Vagina (tissue), 2 donors: ENCODE results near the gene MINDY4. TPM values are rescaled to one million over a fixed set of nuclear protein-coding genes. Genes with fewer than 3 reads are reported as not detected.

Experiments
- DNase-seq, 2 donors: peaks; one replicate each; pipeline ENCODE4 v3.0.0-alpha.2; 2017; ENCODE audit errors: extremely low spot score in 2 of 2
- H3K27ac ChIP-seq: fragments of 200-600 bp; sonication (generic); one replicate; pipeline ENCODE4 v1.5.1; 2019
- H3K27me3 ChIP-seq: fragments of 200-600 bp; sonication (generic); one replicate; pipeline ENCODE4 v1.5.1; 2019
- H3K36me3 ChIP-seq, 2 donors: fragments of 200-600 bp; sonication (generic); one replicate each; pipeline ENCODE4 v1.5.1; 2017 to 2019
- H3K4me1 ChIP-seq: fragments of 200-600 bp; sonication (generic); one replicate; pipeline ENCODE4 v1.5.1; 2019
- H3K4me3 ChIP-seq, 2 donors: fragments of 200-600 bp; sonication (generic); 1 replicate in 1 of 2; 2 replicates in 1 of 2; pipeline ENCODE4 v1.5.1; 2016 to 2019
- H3K9me3 ChIP-seq: fragments of 200-600 bp; sonication (generic); one replicate; pipeline ENCODE4 v1.5.1; 2019
- POLR2A ChIP-seq, 2 donors: fragments of 450-650 bp; IDR thresholded peaks; one replicate each; pipeline ENCODE4 v1.6.1; 2017; ENCODE audit warnings: antibody characterized with exemption in 2 of 2, mild to moderate bottlenecking in 2 of 2, moderate library complexity in 2 of 2
- POLR2AphosphoS5 ChIP-seq, 2 donors: sonication (generic); formaldehyde crosslinking; IDR thresholded peaks; one replicate each; pipeline ENCODE4 v1.9.0; 2017; ENCODE audit warnings: antibody characterized with exemption in 2 of 2, mild to moderate bottlenecking in 2 of 2, low read depth in 1 of 2; ENCODE audit not compliant: insufficient read depth in 1 of 2
- intact Hi-C: fragments of 100-400 bp; cut with DNase I; formaldehyde crosslinking; loops from one replicate; pipeline ENCODE4 v1.15.1; 2023
- total RNA-seq: library from RNA; depleted of rRNA; stranded (reverse); fragments of >200 nt; gene quantifications from one replicate; pipeline ENCODE4 v1.2.3, GENCODE V29; 2016
- TF ChIP-seq, protein P1 (sequence below), 3 experiments: fragments of 450-650 bp in 2 of 3; fragments of 200-600 bp in 1 of 3; sonication (generic) in 1 of 3; IDR thresholded peaks; one replicate each; pipeline ENCODE4 v1.5.1; 2017 to 2019; ENCODE audit warnings: antibody characterized with exemption in 3 of 3, mild to moderate bottlenecking in 2 of 3, moderate library complexity in 2 of 3

Gene MINDY4
- total RNA-seq, 1 donor from 2014 or later: 10.3 TPM

DNA sequence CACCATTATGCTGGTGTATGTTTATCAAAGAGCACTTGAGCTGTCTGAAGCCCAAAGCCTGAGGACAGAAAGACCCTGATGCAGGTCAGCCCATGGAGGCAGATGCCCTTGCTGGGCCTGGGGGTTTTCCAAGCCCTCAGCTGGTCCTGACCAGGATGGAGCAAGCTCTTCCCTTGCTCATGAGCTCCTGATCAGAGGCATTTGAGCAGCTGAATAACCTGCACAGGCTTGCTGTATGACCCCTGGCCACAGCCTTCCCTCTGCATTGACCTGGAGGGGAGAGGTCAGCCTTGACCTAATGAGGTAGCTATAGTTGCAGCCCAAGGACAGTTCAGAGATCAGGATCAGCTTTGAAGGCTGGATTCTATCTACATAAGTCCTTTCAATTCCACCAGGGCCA is 153.4 kb downstream of the MINDY4 start:
- Histone ChIP-seq H3K36me3 (no peaks in the 10 kb centered on the region), H3K4me3 (no peak overlapping the region), H3K4me1 (peaks cover 21% of the 10 kb centered on the region), H3K9me3 (no peaks in the 10 kb centered on the region), H3K27me3 (no peaks in the 10 kb centered on the region), H3K27ac (no peak overlapping the region)
- TF ChIP-seq, protein P1, sequence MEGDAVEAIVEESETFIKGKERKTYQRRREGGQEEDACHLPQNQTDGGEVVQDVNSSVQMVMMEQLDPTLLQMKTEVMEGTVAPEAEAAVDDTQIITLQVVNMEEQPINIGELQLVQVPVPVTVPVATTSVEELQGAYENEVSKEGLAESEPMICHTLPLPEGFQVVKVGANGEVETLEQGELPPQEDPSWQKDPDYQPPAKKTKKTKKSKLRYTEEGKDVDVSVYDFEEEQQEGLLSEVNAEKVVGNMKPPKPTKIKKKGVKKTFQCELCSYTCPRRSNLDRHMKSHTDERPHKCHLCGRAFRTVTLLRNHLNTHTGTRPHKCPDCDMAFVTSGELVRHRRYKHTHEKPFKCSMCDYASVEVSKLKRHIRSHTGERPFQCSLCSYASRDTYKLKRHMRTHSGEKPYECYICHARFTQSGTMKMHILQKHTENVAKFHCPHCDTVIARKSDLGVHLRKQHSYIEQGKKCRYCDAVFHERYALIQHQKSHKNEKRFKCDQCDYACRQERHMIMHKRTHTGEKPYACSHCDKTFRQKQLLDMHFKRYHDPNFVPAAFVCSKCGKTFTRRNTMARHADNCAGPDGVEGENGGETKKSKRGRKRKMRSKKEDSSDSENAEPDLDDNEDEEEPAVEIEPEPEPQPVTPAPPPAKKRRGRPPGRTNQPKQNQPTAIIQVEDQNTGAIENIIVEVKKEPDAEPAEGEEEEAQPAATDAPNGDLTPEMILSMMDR (IDR thresholded peaks at IDR 0.05): no peak
- TF ChIP-seq POLR2AphosphoS5 (IDR thresholded peaks at IDR 0.05; ENCODE audit: insufficient read depth in 1 of 2, low read depth in 1 of 2) (no peak), POLR2A (IDR thresholded peaks at IDR 0.05) (no peak)
- peak; percentile 40 to 80 for DNase-seq
- intact Hi-C loops: no loop called here

DNA sequence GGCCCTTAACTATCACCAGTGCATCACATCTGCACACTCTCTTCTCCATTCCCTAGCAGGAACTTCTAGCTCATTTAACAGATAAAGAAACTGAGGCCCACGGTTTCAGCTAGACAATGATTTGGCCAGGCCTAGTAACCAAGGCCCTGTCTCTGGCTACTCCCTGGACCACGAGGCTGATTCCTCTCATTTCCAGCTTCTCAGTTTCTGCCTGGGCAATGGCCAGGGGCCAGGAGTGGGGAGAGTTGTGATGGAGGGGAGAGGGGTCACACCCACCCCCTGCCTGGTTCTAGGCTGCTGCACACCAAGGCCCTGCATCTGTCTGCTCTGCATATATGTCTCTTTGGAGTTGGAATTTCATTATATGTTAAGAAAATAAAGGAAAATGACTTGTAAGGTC is 153.9 kb downstream of the MINDY4 start:
- peak in 1 of 2 donors; percentile 74 for DNase-seq
- Histone ChIP-seq H3K27me3 (no peaks in the 10 kb centered on the region), H3K9me3 (no peaks in the 10 kb centered on the region), H3K36me3 (no peaks in the 10 kb centered on the region), H3K4me3 (no peak overlapping the region), H3K27ac (no peak overlapping the region), H3K4me1 (peaks cover 17% of the 10 kb centered on the region)
- TF ChIP-seq POLR2AphosphoS5 (IDR thresholded peaks at IDR 0.05; ENCODE audit: insufficient read depth in 1 of 2, low read depth in 1 of 2) (no peak), POLR2A (IDR thresholded peaks at IDR 0.05) (no peak)
- TF ChIP-seq, protein P1 (IDR thresholded peaks at IDR 0.05): no peak
- intact Hi-C loops: no loop called here

DNA sequence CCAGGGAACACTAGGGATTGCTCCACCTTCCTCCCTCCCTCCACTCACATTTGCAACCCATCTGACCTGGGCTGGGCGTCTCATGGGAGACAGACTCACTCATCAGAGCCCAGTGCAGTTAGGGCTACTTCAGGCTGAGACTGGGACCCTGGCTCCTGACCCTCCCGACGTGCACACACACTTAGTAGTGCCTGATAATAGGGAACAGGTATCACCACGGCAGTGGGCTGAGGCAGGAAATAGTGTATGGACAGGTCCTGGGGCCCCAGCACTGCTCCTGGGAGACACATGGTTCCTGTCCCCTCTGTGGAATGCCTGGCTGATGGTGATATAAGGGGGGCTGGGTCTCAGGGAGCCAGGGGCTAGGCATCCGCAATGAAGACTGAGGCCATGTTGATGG is 154.7 kb downstream of the MINDY4 start:
- intact Hi-C loops: no loop called here
- Histone ChIP-seq H3K27ac (no peak overlapping the region), H3K4me1 (peaks cover 9% of the 10 kb centered on the region), H3K9me3 (no peaks in the 10 kb centered on the region), H3K36me3 (no peaks in the 10 kb centered on the region), H3K27me3 (no peaks in the 10 kb centered on the region), H3K4me3 (no peak overlapping the region)
- no peak for TF ChIP-seq POLR2AphosphoS5 (IDR thresholded peaks at IDR 0.05; ENCODE audit: insufficient read depth in 1 of 2, low read depth in 1 of 2)
- TF ChIP-seq POLR2A (IDR thresholded peaks at IDR 0.05): no peak
- TF ChIP-seq, protein P1 (IDR thresholded peaks at IDR 0.05): no peak
- peak in 1 of 2 donors; percentile 62 for DNase-seq

DNA sequence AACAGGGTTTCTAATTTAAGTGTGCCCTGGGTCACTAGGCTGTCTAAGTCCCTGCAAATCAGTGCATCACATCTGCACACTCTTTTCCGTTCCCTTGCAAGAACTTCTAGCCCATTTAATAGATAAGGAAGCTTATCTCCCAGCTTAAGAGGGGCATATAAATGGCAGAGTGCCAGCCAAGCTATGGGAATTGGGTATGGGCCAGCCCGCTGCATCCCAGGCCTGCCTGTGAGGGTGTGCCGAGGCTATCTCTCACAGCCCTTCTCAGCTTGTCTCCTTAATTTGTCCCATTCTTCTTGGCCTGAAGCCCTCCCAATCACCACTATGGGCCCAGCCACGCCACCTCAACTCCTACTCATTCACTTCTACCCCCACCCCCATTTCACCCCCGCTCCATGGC is 155.1 kb downstream of the MINDY4 start:
- Histone ChIP-seq H3K4me3 (no peak overlapping the region), H3K27me3 (no peaks in the 10 kb centered on the region), H3K4me1 (peaks cover 5% of the 10 kb centered on the region), H3K27ac (no peak overlapping the region), H3K36me3 (no peaks in the 10 kb centered on the region), H3K9me3 (no peaks in the 10 kb centered on the region)
- intact Hi-C loops: no loop called here
- no peak for TF ChIP-seq POLR2AphosphoS5 (IDR thresholded peaks at IDR 0.05; ENCODE audit: insufficient read depth in 1 of 2, low read depth in 1 of 2)
- TF ChIP-seq POLR2A (IDR thresholded peaks at IDR 0.05): no peak
- TF ChIP-seq, protein P1 (IDR thresholded peaks at IDR 0.05): no peak
- peak; percentile 72 to 88 for DNase-seq

DNA sequence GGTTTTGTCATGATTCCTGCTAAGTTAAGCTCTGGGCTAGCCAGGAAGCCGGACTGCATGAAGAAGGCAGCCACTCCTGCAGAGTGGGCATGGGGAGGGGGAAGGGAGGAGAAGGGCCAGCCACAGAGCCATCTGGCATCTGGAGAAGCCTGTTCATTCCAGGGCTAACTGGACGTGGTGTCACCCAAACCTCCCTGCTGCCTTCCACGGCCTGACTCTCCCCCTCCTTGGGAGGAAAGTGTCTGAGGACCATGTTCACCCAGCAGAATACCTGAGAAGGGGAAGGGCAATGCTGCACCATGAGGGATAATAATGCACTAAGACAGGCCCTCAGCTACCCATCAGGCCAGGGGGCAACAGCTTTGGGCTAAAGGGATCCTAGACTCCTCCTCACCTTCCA is 155.8 kb downstream of the MINDY4 start:
- H3K4me1 ChIP-seq: no peaks in the 10 kb centered on the region
- TF ChIP-seq POLR2AphosphoS5 (IDR thresholded peaks at IDR 0.05; ENCODE audit: insufficient read depth in 1 of 2, low read depth in 1 of 2): no peak
- TF ChIP-seq POLR2A (IDR thresholded peaks at IDR 0.05): no peak
- TF ChIP-seq, protein P1 (IDR thresholded peaks at IDR 0.05): no peak
- intact Hi-C loops: no loop called here
- H3K27me3 ChIP-seq: no peaks in the 10 kb centered on the region
- no peak for DNase-seq
- H3K4me3 ChIP-seq: no peak overlapping the region
- H3K36me3 ChIP-seq: no peaks in the 10 kb centered on the region
- H3K27ac ChIP-seq: no peak overlapping the region
- H3K9me3 ChIP-seq: no peaks in the 10 kb centered on the region
